ENCODE measurements around the gene ATP10A.

Gene ATP10A

DNA sequence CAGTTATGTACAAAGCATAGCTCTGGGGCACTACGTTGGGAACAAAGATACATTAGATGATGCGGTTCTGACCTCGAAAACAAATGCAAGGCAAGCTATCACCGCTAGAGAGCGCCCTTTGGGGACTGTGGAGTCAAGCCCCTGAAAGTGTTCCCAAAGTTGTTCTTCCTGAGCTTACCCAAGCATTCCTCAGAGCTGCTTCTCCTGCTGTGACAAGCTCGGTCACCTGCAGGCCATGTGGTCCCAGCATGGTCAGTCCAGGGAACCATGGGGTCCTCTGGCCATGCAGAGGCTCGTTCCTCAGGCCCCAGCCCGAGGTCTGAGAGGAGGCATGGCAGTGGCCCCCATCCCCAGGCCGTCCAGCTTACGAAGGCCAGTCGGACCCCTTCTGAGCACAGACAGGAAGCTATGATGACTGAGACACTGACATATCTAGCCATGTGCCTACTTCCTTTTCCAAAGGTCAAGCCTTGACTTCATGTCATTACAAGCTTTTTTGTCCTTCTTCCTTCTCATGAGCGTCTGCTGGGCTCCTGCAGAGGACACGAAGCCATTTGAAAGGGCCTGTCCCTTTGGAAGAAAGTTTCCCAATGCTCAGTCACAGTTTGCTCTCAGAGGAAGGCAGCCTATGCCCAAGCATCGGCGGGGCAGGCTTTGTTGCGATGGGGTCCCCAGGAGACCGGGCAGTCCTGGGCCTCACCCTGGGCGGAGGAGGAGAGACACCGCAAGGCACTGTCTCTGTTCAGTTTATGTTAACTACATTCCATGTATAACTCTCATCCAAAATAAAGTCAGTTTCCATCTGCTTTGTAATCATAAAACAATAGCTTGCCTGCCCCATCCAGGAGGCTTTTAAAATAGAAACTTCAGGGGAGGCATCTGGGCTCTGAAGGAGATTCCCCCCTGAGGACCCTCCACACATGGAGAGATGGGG lies 79.3 kb downstream of the ATP10A start:
- no peak overlapping the region for H3K27ac ChIP-seq
- TF ChIP-seq, protein P1, sequence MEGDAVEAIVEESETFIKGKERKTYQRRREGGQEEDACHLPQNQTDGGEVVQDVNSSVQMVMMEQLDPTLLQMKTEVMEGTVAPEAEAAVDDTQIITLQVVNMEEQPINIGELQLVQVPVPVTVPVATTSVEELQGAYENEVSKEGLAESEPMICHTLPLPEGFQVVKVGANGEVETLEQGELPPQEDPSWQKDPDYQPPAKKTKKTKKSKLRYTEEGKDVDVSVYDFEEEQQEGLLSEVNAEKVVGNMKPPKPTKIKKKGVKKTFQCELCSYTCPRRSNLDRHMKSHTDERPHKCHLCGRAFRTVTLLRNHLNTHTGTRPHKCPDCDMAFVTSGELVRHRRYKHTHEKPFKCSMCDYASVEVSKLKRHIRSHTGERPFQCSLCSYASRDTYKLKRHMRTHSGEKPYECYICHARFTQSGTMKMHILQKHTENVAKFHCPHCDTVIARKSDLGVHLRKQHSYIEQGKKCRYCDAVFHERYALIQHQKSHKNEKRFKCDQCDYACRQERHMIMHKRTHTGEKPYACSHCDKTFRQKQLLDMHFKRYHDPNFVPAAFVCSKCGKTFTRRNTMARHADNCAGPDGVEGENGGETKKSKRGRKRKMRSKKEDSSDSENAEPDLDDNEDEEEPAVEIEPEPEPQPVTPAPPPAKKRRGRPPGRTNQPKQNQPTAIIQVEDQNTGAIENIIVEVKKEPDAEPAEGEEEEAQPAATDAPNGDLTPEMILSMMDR (IDR thresholded peaks at IDR 0.05), result no peak
- no peak overlapping the region for H3K9ac ChIP-seq
- no peaks in the 10 kb centered on the region for H3K9me3 ChIP-seq (ENCODE audit: control insufficient read depth, low read length)
- no peak overlapping the region for H2AFZ ChIP-seq
- no peak overlapping the region for H3K4me3 ChIP-seq (ENCODE audit: low read depth, low read length)
- H3K27me3 ChIP-seq (ENCODE audit: control insufficient read depth, insufficient read depth, low read length), result no peaks in the 10 kb centered on the region
- peaks cover 3% of the 10 kb centered on the region for H3K79me2 ChIP-seq
- no peaks in the 10 kb centered on the region for H3K36me3 ChIP-seq (ENCODE audit: control insufficient read depth, insufficient read depth, low read length)
- no peak overlapping the region for H3K4me2 ChIP-seq (ENCODE audit: low read length)
- no peaks in the 10 kb centered on the region for H3K4me1 ChIP-seq

DNA sequence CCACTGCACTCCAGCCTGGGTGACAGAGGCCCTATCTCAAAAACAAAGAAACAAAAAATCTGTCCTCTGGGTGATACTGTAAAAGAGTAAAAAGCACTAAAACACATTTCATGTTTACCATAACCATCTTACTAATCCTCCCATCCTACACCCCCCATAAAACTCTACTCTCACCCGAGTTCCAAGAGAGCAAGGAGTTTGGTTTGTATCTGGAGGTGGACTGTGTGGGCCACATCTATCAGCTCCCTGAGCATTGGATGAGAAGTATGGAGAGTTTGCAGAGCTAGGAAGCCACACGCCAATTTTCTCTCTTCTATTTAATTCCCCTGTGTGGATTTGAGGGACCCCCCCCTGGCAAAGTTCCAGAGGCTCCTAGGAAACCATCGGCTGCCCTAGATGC lies 80.0 kb downstream of the ATP10A start:
- H3K4me1 ChIP-seq, result peaks cover 3% of the 10 kb centered on the region
- no peak overlapping the region for H3K27ac ChIP-seq
- no peak overlapping the region for H2AFZ ChIP-seq
- no peaks in the 10 kb centered on the region for H3K9me3 ChIP-seq (ENCODE audit: control insufficient read depth, low read length)
- peaks cover 3% of the 10 kb centered on the region for H3K79me2 ChIP-seq
- H3K9ac ChIP-seq, result no peak overlapping the region
- TF ChIP-seq, protein P1 (IDR thresholded peaks at IDR 0.05), result no peak
- no peak overlapping the region for H3K4me3 ChIP-seq (ENCODE audit: low read depth, low read length)
- H3K4me2 ChIP-seq (ENCODE audit: low read length), result no peak overlapping the region
- no peaks in the 10 kb centered on the region for H3K36me3 ChIP-seq (ENCODE audit: control insufficient read depth, insufficient read depth, low read length)
- no peaks in the 10 kb centered on the region for H3K27me3 ChIP-seq (ENCODE audit: control insufficient read depth, insufficient read depth, low read length)

DNA sequence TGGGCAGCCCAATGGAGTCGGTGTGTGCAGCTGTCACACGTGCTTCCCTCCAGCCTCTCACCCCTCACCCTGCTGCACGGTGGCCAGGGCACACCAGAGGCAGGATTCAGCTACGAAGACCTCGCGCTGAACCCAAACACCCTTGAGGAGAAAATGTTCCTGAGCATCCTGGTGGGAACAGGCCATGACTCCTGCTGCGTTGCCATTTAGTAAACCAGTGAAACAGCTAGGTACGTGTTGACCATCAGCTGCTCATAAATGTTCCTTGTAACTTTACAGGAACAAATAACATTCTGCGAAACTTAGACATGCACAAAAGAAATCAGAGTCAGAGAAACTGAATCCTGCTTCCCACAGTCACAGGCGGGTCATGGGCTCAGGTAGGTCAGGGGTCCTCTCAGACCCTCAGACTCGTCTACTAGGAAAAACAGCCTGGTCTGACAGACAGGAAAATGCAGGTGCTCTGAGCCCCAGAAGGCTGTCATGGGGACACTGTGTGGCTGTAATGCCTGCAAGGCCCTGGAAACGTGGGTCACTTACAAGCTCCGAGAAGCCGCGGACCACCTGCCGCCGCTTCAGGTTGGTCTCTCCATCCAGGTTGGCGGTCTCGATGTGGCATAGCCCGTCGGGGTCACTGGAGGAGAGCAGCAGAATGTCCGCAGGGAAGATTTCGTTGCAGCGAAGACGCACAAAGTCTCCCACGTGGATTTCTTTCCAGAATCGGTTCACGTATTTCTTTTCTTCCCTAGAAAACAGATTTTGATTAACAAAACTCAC lies 82.5 kb downstream of the ATP10A start:
- H3K4me1 ChIP-seq, result peaks cover 3% of the 10 kb centered on the region
- H3K27ac ChIP-seq, result no peak overlapping the region
- no peaks in the 10 kb centered on the region for H3K79me2 ChIP-seq
- H3K4me2 ChIP-seq (ENCODE audit: low read length), result no peak overlapping the region
- no peaks in the 10 kb centered on the region for H3K27me3 ChIP-seq (ENCODE audit: control insufficient read depth, insufficient read depth, low read length)
- no peak overlapping the region for H3K4me3 ChIP-seq (ENCODE audit: low read depth, low read length)
- no peaks in the 10 kb centered on the region for H3K9me3 ChIP-seq (ENCODE audit: control insufficient read depth, low read length)
- TF ChIP-seq, protein P1 (IDR thresholded peaks at IDR 0.05), result no peak
- no peak overlapping the region for H2AFZ ChIP-seq
- no peaks in the 10 kb centered on the region for H3K36me3 ChIP-seq (ENCODE audit: control insufficient read depth, insufficient read depth, low read length)
- H3K9ac ChIP-seq, result no peak overlapping the region

DNA sequence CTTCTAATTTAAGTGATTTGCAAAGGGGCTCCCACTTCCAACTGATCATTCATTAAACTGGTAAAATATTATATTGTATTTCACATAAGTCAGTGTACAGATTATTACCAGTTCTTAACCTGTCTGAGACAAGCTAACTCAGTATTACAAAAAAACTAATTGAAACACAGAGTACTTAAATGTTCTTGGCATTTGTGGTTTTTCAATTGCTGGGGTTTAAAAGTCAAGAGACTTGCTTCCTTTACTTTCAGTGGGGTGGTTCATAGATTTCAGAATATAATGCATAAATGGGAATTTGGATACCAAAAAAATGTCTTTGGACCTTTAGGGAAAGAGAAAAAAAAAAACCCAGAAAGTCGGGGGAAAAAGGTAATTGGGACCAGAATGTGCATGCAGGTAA lies 85.0 kb downstream of the ATP10A start:
- Histone ChIP-seq H3K9me3 (ENCODE audit: control insufficient read depth, low read length) (no peaks in the 10 kb centered on the region), H3K27ac (no peak overlapping the region), H3K4me3 (ENCODE audit: low read depth, low read length) (no peak overlapping the region), H3K9ac (no peak overlapping the region), H3K4me1 (peaks cover 8% of the 10 kb centered on the region), H3K4me2 (ENCODE audit: low read length) (no peak overlapping the region), H3K79me2 (no peaks in the 10 kb centered on the region), H3K36me3 (ENCODE audit: control insufficient read depth, insufficient read depth, low read length) (no peaks in the 10 kb centered on the region), H2AFZ (no peak overlapping the region), H3K27me3 (ENCODE audit: control insufficient read depth, insufficient read depth, low read length) (no peaks in the 10 kb centered on the region)
- TF ChIP-seq, protein P1 (IDR thresholded peaks at IDR 0.05), result no peak
